CD14-positive monocyte (primary cell): ENCODE measurements around the gene KDM6A. TPM values are rescaled to one million over a fixed set of nuclear protein-coding genes. Genes with fewer than 3 reads are reported as not detected.

Experiments
- DNase-seq, 3 donors: peaks; one replicate each; pipeline ENCODE4 v3.0.0-alpha.2; 2011 to 2022
- H2AFZ ChIP-seq: 2 replicates; pipeline ENCODE4 v1.6.0; 2012; ENCODE audit warnings: mild to moderate bottlenecking, low read depth, low read length, inconsistent platforms; ENCODE audit not compliant: insufficient read depth, poor library complexity, severe bottlenecking
- H3K27ac ChIP-seq, 2 donors: 1 replicate in 1 of 2; 2 replicates in 1 of 2; pipeline ENCODE4 v1.5.1; 2012 to 2013; ENCODE audit warnings: low read length in 2 of 2, control low read depth in 1 of 2, inconsistent platforms in 1 of 2, low read depth in 1 of 2, mild to moderate bottlenecking in 1 of 2
- H3K27me3 ChIP-seq, 2 donors: one replicate each; pipeline versions ENCODE4 v1.6.0 to v1.6.1; 2011 to 2013; ENCODE audit warnings: low read length in 2 of 2; ENCODE audit not compliant: control insufficient read depth in 2 of 2, insufficient read depth in 2 of 2
- H3K36me3 ChIP-seq, 2 donors: replicated peaks in 1 of 2; 1 replicate in 1 of 2; 2 replicates in 1 of 2; pipeline versions ENCODE4 v1.5.1 to v1.6.1; 2012 to 2013; ENCODE audit warnings: low read length in 2 of 2, control low read depth in 1 of 2, inconsistent platforms in 1 of 2, mild to moderate bottlenecking in 1 of 2; ENCODE audit not compliant: insufficient read depth in 2 of 2, control insufficient read depth in 1 of 2
- H3K4me1 ChIP-seq, 2 donors: 1 replicate in 1 of 2; 2 replicates in 1 of 2; pipeline versions ENCODE4 v1.5.1 to v1.6.1; 2012 to 2013; ENCODE audit warnings: low read length in 2 of 2, control low read depth in 1 of 2, inconsistent platforms in 1 of 2, mild to moderate bottlenecking in 1 of 2, moderate library complexity in 1 of 2; ENCODE audit not compliant: insufficient read depth in 2 of 2, control insufficient read depth in 1 of 2
- H3K4me2 ChIP-seq: replicated peaks from 2 replicates; pipeline ENCODE3; 2012; ENCODE audit warnings: low read length, moderate library complexity, mild to moderate bottlenecking; ENCODE audit not compliant: poor library complexity, severe bottlenecking; ENCODE audit errors: extremely low read depth
- H3K4me3 ChIP-seq, 3 experiments: fragments of 200-600 bp in 1 of 3; sonication (generic) in 1 of 3; replicated peaks in 1 of 3; 1 replicate in 2 of 3; 2 replicates in 1 of 3; pipeline ENCODE4 v1.5.1; 2011 to 2013; ENCODE audit warnings: low read length in 3 of 3, mild to moderate bottlenecking in 3 of 3, control low read depth in 2 of 3, low read depth in 2 of 3, inconsistent platforms in 1 of 3, moderate library complexity in 1 of 3
- H3K79me2 ChIP-seq: 2 replicates; pipeline ENCODE4 v1.6.0; 2012; ENCODE audit warnings: mild to moderate bottlenecking, control low read depth, inconsistent platforms, low read length, moderate library complexity; ENCODE audit not compliant: insufficient read depth
- H3K9ac ChIP-seq: 2 replicates; pipeline ENCODE4 v1.6.0; 2017; ENCODE audit warnings: low read length, mild to moderate bottlenecking; ENCODE audit not compliant: insufficient read depth, poor library complexity, severe bottlenecking
- H3K9me3 ChIP-seq, 2 donors: replicated peaks in 1 of 2; 1 replicate in 1 of 2; 2 replicates in 1 of 2; pipeline versions ENCODE4 v1.5.1 to v1.6.1; 2012 to 2013; ENCODE audit warnings: low read length in 2 of 2, control low read depth in 1 of 2; ENCODE audit not compliant: control insufficient read depth in 1 of 2, insufficient read depth in 1 of 2
- H4K20me1 ChIP-seq: 2 replicates; pipeline ENCODE4 v1.6.0; 2012; ENCODE audit warnings: mild to moderate bottlenecking, low read length, control low read depth, moderate library complexity; ENCODE audit not compliant: insufficient read depth
- H3K27ac Mint-ChIP-seq, 7 donors: one replicate each; pipeline ENCODE4 v1.8.0; 2020; ENCODE audit warnings: mild to moderate bottlenecking in 7 of 7, mixed read lengths in 7 of 7, moderate library complexity in 6 of 7, inconsistent platforms in 2 of 7
- H3K27me3 Mint-ChIP-seq, 3 donors: one replicate each; pipeline ENCODE4 v1.8.0; 2021 to 2022; ENCODE audit warnings: low read depth in 3 of 3, mild to moderate bottlenecking in 3 of 3, mixed read lengths in 3 of 3, moderate library complexity in 3 of 3, inconsistent platforms in 1 of 3
- H3K36me3 Mint-ChIP-seq, 2 donors: one replicate each; pipeline ENCODE4 v1.8.0; 2020; ENCODE audit warnings: mixed read lengths in 2 of 2, inconsistent platforms in 1 of 2, mild to moderate bottlenecking in 1 of 2
- H3K4me1 Mint-ChIP-seq: one replicate; pipeline ENCODE4 v1.8.0; 2020; ENCODE audit warnings: mild to moderate bottlenecking, mixed read lengths
- H3K4me3 Mint-ChIP-seq, 2 donors: one replicate each; pipeline ENCODE4 v1.8.0; 2020; ENCODE audit warnings: mild to moderate bottlenecking in 2 of 2, mixed read lengths in 2 of 2, moderate library complexity in 1 of 2
- H3K9me3 Mint-ChIP-seq, 7 donors: one replicate each; pipeline ENCODE4 v1.8.0; 2020 to 2022; ENCODE audit warnings: mixed read lengths in 7 of 7, mild to moderate bottlenecking in 6 of 7, moderate library complexity in 6 of 7, inconsistent platforms in 2 of 7
- WGBS: methylation state at CpG from one replicate; pipeline ENCODE4 v1.1.5; 2013; ENCODE audit warnings: missing lambda C conversion rate; ENCODE audit not compliant: insufficient coverage; 5-methylcytosine and 5-hydroxymethylcytosine counted together
- intact Hi-C, 2 donors: fragments of 100-400 bp; cut with micrococcal nuclease; formaldehyde crosslinking; loops; one replicate each; pipeline versions ENCODE4 v1.15.0 to v1.15.1; 2023
- polyA plus RNA-seq, 3 donors: library from polyadenylated mRNA; depleted of rRNA in 1 of 3; unstranded in 2 of 3; stranded (reverse) in 1 of 3; fragments of 300-500 nt in 2 of 3; fragments of >200 nt in 1 of 3; fragmentation: Illumina TruSeq in 2 of 3; gene quantifications; 1 replicate in 2 of 3; 2 replicates in 1 of 3; pipeline ENCODE4 v1.2.3, GENCODE V29; 2012 to 2021
- TF ChIP-seq, protein P1 (sequence below): fragments of 200-600 bp; IDR thresholded peaks from one replicate; pipeline ENCODE4 v1.8.0; 2022; ENCODE audit warnings: antibody characterized with exemption, mild to moderate bottlenecking

Gene KDM6A
- polyA plus RNA-seq, 3 donors: 7.6 to 35.0 (median 13.8) TPM

DNA sequence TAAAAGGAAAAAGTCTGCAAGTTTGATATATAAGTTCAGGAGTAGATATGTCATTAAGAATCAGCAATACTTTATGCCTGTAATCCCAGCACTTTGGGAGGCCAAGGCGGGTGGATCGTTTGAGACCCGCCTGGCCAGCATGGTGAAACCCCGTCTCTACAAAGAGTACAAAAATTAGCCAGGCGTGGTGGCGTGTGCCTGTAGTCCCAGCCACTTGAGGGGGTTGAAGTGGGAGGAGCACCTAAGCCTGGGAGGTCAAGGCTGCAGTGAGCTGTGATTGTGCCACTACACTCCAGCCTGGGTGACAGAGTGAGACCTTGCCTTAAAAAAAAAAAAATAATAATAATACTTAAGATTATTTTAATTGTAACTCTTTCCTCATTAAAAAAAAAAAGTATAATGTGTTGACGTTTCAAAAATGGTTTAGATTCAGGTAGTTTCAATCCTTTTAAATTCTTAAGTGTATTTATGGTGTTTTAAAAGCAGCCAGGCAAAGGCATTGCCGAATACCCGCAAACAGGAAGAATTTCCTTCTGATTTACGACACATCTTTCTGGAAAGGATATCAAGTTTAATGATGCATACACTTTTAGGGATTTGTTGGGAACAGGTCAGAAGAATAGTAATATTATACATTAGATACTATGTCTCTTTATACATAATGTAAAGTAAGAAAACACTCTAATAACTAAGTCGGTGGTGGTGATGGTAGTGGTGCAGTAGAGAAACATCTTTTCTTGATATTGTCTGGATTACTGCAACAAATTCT, 80.9 kb downstream of the KDM6A start:
- Histone ChIP-seq H3K9ac (no peak overlapping the region), H3K36me3 (no peaks in the 10 kb centered on the region), H4K20me1 (peaks cover 100% of the 10 kb centered on the region), H3K27me3 (no peaks in the 10 kb centered on the region), H3K4me3 (no peak overlapping the region), H3K9me3 (no peaks in the 10 kb centered on the region), H3K4me1 (no peaks in the 10 kb centered on the region), H2AFZ (no peak overlapping the region), H3K4me2 (no peak overlapping the region), H3K79me2 (peaks cover 100% of the 10 kb centered on the region), H3K27ac (no peak overlapping the region)
- H3K4me3 Mint-ChIP-seq: no peak overlapping the region
- no peak for DNase-seq
- H3K36me3 Mint-ChIP-seq: peaks cover 0 to 7% of the 10 kb centered on the region in 2 donors
- H3K4me1 Mint-ChIP-seq: peaks cover 31% of the 10 kb centered on the region
- intact Hi-C loops: no loop called here
- TF ChIP-seq, protein P1, sequence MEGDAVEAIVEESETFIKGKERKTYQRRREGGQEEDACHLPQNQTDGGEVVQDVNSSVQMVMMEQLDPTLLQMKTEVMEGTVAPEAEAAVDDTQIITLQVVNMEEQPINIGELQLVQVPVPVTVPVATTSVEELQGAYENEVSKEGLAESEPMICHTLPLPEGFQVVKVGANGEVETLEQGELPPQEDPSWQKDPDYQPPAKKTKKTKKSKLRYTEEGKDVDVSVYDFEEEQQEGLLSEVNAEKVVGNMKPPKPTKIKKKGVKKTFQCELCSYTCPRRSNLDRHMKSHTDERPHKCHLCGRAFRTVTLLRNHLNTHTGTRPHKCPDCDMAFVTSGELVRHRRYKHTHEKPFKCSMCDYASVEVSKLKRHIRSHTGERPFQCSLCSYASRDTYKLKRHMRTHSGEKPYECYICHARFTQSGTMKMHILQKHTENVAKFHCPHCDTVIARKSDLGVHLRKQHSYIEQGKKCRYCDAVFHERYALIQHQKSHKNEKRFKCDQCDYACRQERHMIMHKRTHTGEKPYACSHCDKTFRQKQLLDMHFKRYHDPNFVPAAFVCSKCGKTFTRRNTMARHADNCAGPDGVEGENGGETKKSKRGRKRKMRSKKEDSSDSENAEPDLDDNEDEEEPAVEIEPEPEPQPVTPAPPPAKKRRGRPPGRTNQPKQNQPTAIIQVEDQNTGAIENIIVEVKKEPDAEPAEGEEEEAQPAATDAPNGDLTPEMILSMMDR: no peak
- H3K9me3 Mint-ChIP-seq: peaks cover 0 to 3% (median 0%) of the 10 kb centered on the region in 7 donors
- no peaks in the 10 kb centered on the region for H3K27me3 Mint-ChIP-seq
- WGBS: no CpG with 5 or more reads among the region's 11 CpGs
- peak overlapping the region in 3 of 7 donors; percentile 21 to 68 (median 44) for H3K27ac Mint-ChIP-seq

DNA sequence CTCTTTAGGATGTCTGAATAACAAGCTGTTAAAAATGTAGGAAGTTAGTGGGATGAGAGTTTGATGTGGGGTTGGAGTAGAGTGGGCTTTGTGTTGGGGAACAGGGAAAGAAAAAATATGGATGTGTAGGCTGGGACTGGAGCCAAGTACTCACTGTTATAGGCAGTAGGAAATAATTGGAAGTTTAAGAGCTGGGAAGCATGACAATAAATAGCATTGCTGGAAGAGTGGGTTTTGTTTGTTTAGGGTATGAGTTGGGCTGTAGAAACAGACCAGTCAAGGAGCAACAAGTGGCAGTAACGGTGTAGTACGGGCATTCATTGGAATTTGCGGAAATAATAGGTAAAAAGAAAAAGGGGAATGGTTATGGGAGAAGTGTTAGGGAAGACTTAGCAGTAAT, 81.6 kb downstream of the KDM6A start:
- DNase-seq: no peak
- WGBS: 100% methylated on average over 3 of the region's 3 CpGs
- Histone ChIP-seq H3K9ac (no peak overlapping the region), H3K79me2 (peaks cover 100% of the 10 kb centered on the region), H3K9me3 (no peaks in the 10 kb centered on the region), H4K20me1 (peaks cover 100% of the 10 kb centered on the region), H3K36me3 (no peaks in the 10 kb centered on the region), H3K4me2 (no peak overlapping the region), H2AFZ (no peak overlapping the region), H3K27me3 (no peaks in the 10 kb centered on the region), H3K27ac (no peak overlapping the region), H3K4me3 (no peak overlapping the region), H3K4me1 (no peaks in the 10 kb centered on the region)
- peaks cover 0 to 3% (median 0%) of the 10 kb centered on the region in 7 donors for H3K9me3 Mint-ChIP-seq
- H3K36me3 Mint-ChIP-seq: peaks cover 0 to 7% of the 10 kb centered on the region in 2 donors
- no peaks in the 10 kb centered on the region for H3K27me3 Mint-ChIP-seq
- peak overlapping the region in 5 of 7 donors; percentile 2 to 67 (median 37) for H3K27ac Mint-ChIP-seq
- intact Hi-C loops: no loop called here
- H3K4me1 Mint-ChIP-seq: peaks cover 31% of the 10 kb centered on the region
- no peak overlapping the region for H3K4me3 Mint-ChIP-seq
- TF ChIP-seq, protein P1: no peak
